IPS-15b (cell line): Measurements from ENCODE around the gene RALB.
A peak's percentile ranks its signal among the peaks of the same experiment; 100 is the strongest.

Experiments used
- H3K27me3 ChIP-seq: one replicate; pipeline ENCODE4 v1.6.1; 2013; ENCODE audit warnings: low read length; ENCODE audit not compliant: control insufficient read depth, insufficient read depth
- H3K36me3 ChIP-seq: one replicate; pipeline ENCODE4 v1.6.1; 2013; ENCODE audit warnings: low read length; ENCODE audit not compliant: control insufficient read depth, insufficient read depth
- H3K4me1 ChIP-seq: one replicate; pipeline ENCODE4 v1.6.1; 2013; ENCODE audit warnings: mild to moderate bottlenecking, low read length; ENCODE audit not compliant: control insufficient read depth, insufficient read depth
- H3K4me3 ChIP-seq: one replicate; pipeline ENCODE4 v1.5.1; 2013; ENCODE audit warnings: low read depth, low read length
- H3K9ac ChIP-seq: one replicate; pipeline ENCODE4 v1.6.1; 2013; ENCODE audit warnings: low read depth, mild to moderate bottlenecking, low read length
- H3K9me3 ChIP-seq: one replicate; pipeline ENCODE4 v1.6.1; 2013; ENCODE audit warnings: mild to moderate bottlenecking, low read length; ENCODE audit not compliant: control insufficient read depth, insufficient read depth

The RALB gene

DNA sequence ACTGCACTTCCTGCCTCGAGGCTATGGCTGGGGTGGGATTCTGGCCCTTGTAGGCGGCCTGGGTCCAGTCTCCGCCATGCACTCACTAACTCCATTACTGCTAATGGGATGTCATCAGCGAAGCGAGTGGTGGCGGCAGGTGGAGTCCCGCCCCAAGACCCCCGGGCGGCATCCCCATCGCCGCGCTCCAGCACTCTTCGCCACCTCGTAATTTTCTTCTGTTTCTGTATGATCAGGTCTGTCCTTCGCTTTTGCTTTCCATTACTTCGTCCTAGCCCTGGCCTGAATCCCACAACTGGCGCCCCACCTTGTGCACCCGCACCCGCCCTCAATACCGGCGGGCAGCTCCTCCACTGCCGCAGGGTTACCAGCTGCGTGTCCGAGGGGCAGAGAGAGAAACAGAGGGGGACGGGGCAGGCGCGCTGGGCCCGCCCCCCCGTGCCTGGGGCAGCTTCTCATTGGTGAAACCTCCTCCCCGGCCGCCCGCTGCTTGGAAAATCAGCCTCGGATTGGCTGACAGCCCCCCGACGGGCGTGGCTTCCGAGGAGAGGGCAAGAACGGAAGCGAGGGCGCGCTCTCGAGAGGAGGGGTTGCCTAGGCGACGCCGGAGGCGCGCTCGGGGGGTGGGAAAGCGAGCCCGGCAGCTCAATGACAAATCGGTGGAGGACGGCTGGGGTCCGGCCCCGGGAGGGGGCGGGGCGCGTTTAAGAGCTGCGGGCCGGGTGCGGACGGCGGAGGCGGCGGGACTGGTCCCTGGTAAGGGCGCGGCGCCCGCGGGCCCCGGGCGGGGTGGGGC lies at the start of gene RALB:
RALB (plus strand) TSS at position 628 of the 796 bp plus-strand sequence. CDS start 25,813 bp downstream, outside the sequence.
- H3K27me3 ChIP-seq, result peaks cover 53% of the 10 kb centered on the region
- no peaks in the 10 kb centered on the region for H3K9me3 ChIP-seq
- peak within 1 kb of the TSS; percentile 75 for H3K4me3 ChIP-seq
- no peaks in the 10 kb centered on the region for H3K36me3 ChIP-seq
- H3K9ac ChIP-seq, result peak within 1 kb of the TSS; percentile 43
- H3K4me1 ChIP-seq, result peaks cover 10% of the 10 kb centered on the region

GRCh38 chr2:120203251-120204021 lies 49.2 kb upstream of the RALB start:
- Histone ChIP-seq H3K9me3 (no peaks in the 10 kb centered on the region), H3K27me3 (no peaks in the 10 kb centered on the region), H3K36me3 (no peaks in the 10 kb centered on the region), H3K9ac (no peak overlapping the region), H3K4me3 (no peak overlapping the region), H3K4me1 (no peaks in the 10 kb centered on the region)

- H3K27me3 ChIP-seq, result no peaks in the 10 kb centered on the region
- no peaks in the 10 kb centered on the region for H3K9me3 ChIP-seq
- H3K36me3 ChIP-seq, result no peaks in the 10 kb centered on the region
- H3K4me1 ChIP-seq, result no peaks in the 10 kb centered on the region
- H3K4me3 ChIP-seq, result no peak overlapping the region
- no peak overlapping the region for H3K9ac ChIP-seq
Observed at GRCh38 chr2:120204022-120204405, 48.6 kb upstream of the RALB start.

DNA sequence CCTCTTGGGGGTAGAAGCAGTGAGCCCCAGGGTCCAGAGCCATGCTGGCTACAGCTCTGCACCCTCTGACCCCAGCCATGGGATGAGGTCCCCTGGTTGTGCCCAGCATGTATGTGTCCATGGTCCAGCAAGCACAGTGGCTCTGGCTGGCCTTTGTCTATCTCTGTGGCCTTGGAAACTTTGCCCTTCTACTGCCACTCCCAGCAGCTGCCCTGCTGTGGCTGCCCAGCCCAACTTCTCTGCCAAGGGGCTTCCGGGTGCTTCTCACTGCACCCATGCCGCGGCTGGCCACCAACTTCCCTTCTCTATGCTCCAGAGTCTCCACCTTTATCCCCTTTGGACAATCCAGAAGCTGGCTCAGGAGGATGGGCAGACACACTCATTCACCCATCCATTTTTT lies 48.2 kb upstream of the RALB start:
- no peak overlapping the region for H3K9ac ChIP-seq
- no peaks in the 10 kb centered on the region for H3K4me1 ChIP-seq
- no peaks in the 10 kb centered on the region for H3K9me3 ChIP-seq
- no peak overlapping the region for H3K4me3 ChIP-seq
- H3K27me3 ChIP-seq, result no peaks in the 10 kb centered on the region
- H3K36me3 ChIP-seq, result no peaks in the 10 kb centered on the region

DNA sequence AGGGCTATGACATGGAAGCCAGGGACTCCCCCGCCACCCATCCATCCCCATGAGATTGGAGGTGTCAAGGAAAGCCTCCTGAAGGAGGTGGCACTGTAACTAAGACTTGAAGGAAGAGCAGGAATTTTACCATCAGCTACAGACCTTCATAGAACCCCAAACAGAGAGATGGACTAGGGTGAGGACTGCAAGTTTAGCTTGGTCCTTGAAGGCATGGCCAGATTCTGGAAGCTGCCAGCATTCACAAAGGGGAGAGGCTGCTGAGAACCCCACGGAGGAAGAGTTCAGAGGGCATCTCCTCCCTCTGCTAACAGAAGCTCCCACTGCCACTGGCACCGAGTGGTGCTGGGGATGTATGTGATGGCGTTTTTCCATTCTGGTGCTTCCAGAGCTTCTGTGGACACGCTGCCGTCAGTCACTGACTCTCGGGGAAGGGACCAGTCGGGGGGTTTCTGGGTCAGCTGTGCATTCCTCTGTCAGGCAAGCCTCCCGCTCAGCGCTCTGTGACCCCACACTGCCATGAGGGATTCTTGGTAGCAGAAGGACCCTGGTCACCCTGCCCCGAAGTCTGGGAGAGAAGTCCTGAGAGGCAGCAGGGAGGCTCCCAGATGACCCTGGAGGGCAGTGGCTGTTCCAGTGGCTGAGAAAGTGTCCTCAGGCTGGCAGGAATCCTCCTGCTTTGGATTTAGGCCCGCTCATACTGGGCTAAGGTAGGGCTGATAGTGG lies 47.5 kb upstream of the RALB start:
- H3K4me1 ChIP-seq, result no peaks in the 10 kb centered on the region
- no peak overlapping the region for H3K4me3 ChIP-seq
- no peaks in the 10 kb centered on the region for H3K9me3 ChIP-seq
- no peak overlapping the region for H3K9ac ChIP-seq
- H3K36me3 ChIP-seq, result no peaks in the 10 kb centered on the region
- H3K27me3 ChIP-seq, result no peaks in the 10 kb centered on the region

GRCh38 chr2:120206022-120206581 lies 46.5 kb upstream of the RALB start:
- Histone ChIP-seq H3K27me3 (no peaks in the 10 kb centered on the region), H3K36me3 (no peaks in the 10 kb centered on the region), H3K4me3 (no peak overlapping the region), H3K9me3 (no peaks in the 10 kb centered on the region), H3K9ac (no peak overlapping the region), H3K4me1 (no peaks in the 10 kb centered on the region)

GRCh38 chr2:120208381-120209353 lies 44.0 kb upstream of the RALB start:
- Histone ChIP-seq H3K36me3 (no peaks in the 10 kb centered on the region), H3K9me3 (no peaks in the 10 kb centered on the region), H3K27me3 (no peaks in the 10 kb centered on the region), H3K4me1 (no peaks in the 10 kb centered on the region), H3K4me3 (no peak overlapping the region), H3K9ac (no peak overlapping the region)

- no peak overlapping the region for H3K4me3 ChIP-seq
- H3K9ac ChIP-seq, result no peak overlapping the region
- no peaks in the 10 kb centered on the region for H3K36me3 ChIP-seq
- no peaks in the 10 kb centered on the region for H3K9me3 ChIP-seq
- no peaks in the 10 kb centered on the region for H3K27me3 ChIP-seq
- H3K4me1 ChIP-seq, result no peaks in the 10 kb centered on the region
Observed at GRCh38 chr2:120209427-120210269, 43.0 kb upstream of the RALB start.

DNA sequence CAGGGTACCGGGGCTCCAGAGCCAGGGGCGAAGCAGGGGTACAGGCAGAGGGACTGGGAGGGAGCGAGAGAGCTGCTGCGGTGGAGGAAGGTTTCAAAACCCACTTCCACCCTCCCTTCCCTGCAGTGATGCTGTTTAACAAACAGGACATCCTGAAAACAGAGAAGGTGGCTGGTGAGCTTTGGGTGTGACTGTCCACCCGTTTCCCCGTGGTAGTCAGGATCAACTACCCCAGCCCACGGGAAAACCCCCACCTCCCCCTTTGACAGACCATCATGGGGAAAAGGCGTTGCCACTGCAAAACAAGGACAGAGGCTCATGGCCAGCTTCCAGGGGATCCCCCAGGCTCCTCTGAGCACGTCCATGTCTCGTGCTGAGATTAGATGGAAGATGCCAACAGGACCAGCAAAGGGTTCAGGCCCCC lies 42.4 kb upstream of the RALB start:
- H3K9me3 ChIP-seq, result no peaks in the 10 kb centered on the region
- no peak overlapping the region for H3K4me3 ChIP-seq
- H3K36me3 ChIP-seq, result no peaks in the 10 kb centered on the region
- H3K4me1 ChIP-seq, result no peaks in the 10 kb centered on the region
- no peak overlapping the region for H3K9ac ChIP-seq
- H3K27me3 ChIP-seq, result no peaks in the 10 kb centered on the region

DNA sequence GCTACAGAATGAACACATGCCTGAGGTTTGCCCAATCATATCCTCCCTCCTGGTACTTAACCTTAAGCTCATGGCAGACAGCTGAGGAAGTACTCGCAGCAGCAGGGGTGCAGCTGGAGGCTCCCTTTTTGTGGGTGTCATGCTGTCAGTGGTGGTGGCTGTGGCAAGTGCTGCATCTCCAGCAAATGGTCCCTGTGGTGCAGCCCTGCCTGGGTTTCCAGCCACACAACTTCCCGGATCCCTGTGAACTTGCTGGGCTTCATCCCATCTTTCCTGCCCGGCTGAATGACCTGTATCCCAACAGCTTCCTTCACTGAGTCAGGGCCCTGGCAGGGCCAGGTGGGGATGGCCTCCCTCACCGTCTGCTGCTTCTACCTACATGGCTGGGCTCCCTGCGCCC lies 34.5 kb upstream of the RALB start:
- Histone ChIP-seq H3K36me3 (peaks cover 5% of the 10 kb centered on the region), H3K9me3 (peaks cover 5% of the 10 kb centered on the region), H3K4me3 (no peak overlapping the region), H3K9ac (no peak overlapping the region), H3K27me3 (peaks cover 10% of the 10 kb centered on the region), H3K4me1 (peaks cover 2% of the 10 kb centered on the region)
